Right lobe of liver (tissue), 6 donors: ENCODE measurements around the gene FAXDC2. TPM values are rescaled to one million over a fixed set of nuclear protein-coding genes. Genes with fewer than 3 reads are reported as not detected.

Source experiments
- ATAC-seq, 4 donors: fragments of 200-7000 bp; cut with Tn5 transposase; one replicate each; pipeline ENCODE4 v1.9.1; 2020; ENCODE audit warnings: mild to moderate bottlenecking in 4 of 4, moderate library complexity in 4 of 4
- DNase-seq, 3 donors: peaks; one replicate each; pipeline ENCODE4 v3.0.0-alpha.2; 2020
- H3K27ac ChIP-seq, 3 donors: fragments of 200-600 bp; one replicate each; pipeline ENCODE4 v1.8.0; 2022
- H3K27me3 ChIP-seq, 2 donors: fragments of 200-600 bp; one replicate each; pipeline ENCODE4 v1.8.0; 2022
- H3K36me3 ChIP-seq, 4 donors: fragments of 200-600 bp; sonication (generic) in 1 of 4; one replicate each; pipeline versions ENCODE4 v1.5.1 to v1.8.0; 2017 to 2022; ENCODE audit warnings: control low read depth in 1 of 4
- H3K4me1 ChIP-seq, 4 donors: fragments of 200-600 bp; sonication (generic) in 1 of 4; one replicate each; pipeline versions ENCODE4 v1.5.1 to v1.8.0; 2017 to 2022; ENCODE audit warnings: control low read depth in 1 of 4
- H3K4me3 ChIP-seq, 3 donors: fragments of 200-600 bp; one replicate each; pipeline ENCODE4 v1.8.0; 2022
- H3K9me3 ChIP-seq, 4 donors: fragments of 200-600 bp; sonication (generic) in 1 of 4; one replicate each; pipeline versions ENCODE4 v1.5.1 to v1.8.0; 2017 to 2022; ENCODE audit warnings: control low read depth in 1 of 4
- POLR2A ChIP-seq: fragments of 450-650 bp; IDR thresholded peaks from one replicate; pipeline ENCODE4 v1.6.1; 2017; ENCODE audit warnings: antibody characterized with exemption, mild to moderate bottlenecking
- WGBS: methylation state at CpG from one replicate; pipeline ENCODE4 v1.1.6; 2018; ENCODE audit warnings: low coverage, low lambda C conversion rate; ENCODE audit not compliant: insufficient coverage; ENCODE audit errors: missing lambda C conversion rate; 5-methylcytosine and 5-hydroxymethylcytosine counted together
- intact Hi-C, 2 donors: fragments of 100-400 bp; cut with DNase I; formaldehyde crosslinking; loops; one replicate each; pipeline versions ENCODE4 v1.11.2 to v1.14.1; 2022
- microRNA counts: library from miRNA; unstranded; fragments of <30 nt; microRNA quantifications from one replicate; lab custom pipeline; 2016
- microRNA-seq, 2 donors: library from miRNA; unstranded; fragments of <30 nt; microRNA quantifications; one replicate each; pipeline ENCODE4, GENCODE V29; 2019 to 2020
- small RNA-seq, 2 experiments: library from RNA; depleted of rRNA; stranded (forward); fragments of <200 nt; gene quantifications; one replicate each; pipeline ENCODE3, GENCODE V24; 2016
- total RNA-seq, 6 experiments: library from RNA; depleted of rRNA in 2 of 6; stranded (reverse); fragments of >200 nt in 2 of 6; fragmentation: NEBNext Ultra II Directional in 3 of 6; extraction: Animal tissue kit (Norgen Biotek cat#: 25700) in 3 of 6; gene quantifications; one replicate each; pipeline versions ENCODE4 v1.1.0 to v1.2.4, GENCODE V29; 2016 to 2023
- TF ChIP-seq, protein P1 (sequence below), 4 donors: fragments of 200-600 bp in 3 of 4; fragments of 450-650 bp in 1 of 4; IDR thresholded peaks; one replicate each; pipeline versions ENCODE4 v1.5.1 to v1.8.0; 2016 to 2022; ENCODE audit warnings: antibody characterized with exemption in 4 of 4, mild to moderate bottlenecking in 2 of 4
- donor health status: DM: no; HTN: yes; CAD: no.
- donor health status: DM: no; HTN: no; CAD: no.
- donor health status: DM: no; HTN: no; CAD: no.
- donor health status: DM: no; HTN: yes; CAD: no.
- donor health status: DM: no; HTN: yes; CAD: no.

FAXDC2 gene
- total RNA-seq, 6 experiments from 2014 or later = 27.3 to 98.1 (median 53.2) TPM

DNA sequence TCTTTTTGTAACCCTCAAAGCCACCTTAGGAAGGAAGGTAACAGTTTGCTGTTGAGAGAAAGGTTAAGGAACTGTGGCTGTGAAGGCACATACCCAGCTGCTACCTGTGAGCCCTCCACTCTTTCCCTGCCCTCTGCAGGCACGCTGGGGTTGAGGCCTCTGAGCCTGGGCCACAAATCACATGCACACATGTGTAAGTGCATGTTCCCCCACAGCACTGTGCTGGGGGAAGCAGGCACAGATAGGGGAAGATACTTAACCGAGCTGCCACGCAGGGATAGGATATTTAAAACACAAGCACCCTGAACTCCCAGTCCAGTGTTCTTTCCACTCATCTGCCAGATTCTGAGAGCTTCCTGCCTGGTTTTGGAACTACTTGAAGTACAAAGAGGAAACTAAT, 77.1 kb downstream of the FAXDC2 start:
- H3K36me3 ChIP-seq = no peaks in the 10 kb centered on the region
- no peak for TF ChIP-seq POLR2A
- TF ChIP-seq, protein P1, sequence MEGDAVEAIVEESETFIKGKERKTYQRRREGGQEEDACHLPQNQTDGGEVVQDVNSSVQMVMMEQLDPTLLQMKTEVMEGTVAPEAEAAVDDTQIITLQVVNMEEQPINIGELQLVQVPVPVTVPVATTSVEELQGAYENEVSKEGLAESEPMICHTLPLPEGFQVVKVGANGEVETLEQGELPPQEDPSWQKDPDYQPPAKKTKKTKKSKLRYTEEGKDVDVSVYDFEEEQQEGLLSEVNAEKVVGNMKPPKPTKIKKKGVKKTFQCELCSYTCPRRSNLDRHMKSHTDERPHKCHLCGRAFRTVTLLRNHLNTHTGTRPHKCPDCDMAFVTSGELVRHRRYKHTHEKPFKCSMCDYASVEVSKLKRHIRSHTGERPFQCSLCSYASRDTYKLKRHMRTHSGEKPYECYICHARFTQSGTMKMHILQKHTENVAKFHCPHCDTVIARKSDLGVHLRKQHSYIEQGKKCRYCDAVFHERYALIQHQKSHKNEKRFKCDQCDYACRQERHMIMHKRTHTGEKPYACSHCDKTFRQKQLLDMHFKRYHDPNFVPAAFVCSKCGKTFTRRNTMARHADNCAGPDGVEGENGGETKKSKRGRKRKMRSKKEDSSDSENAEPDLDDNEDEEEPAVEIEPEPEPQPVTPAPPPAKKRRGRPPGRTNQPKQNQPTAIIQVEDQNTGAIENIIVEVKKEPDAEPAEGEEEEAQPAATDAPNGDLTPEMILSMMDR (IDR thresholded peaks at IDR 0.05) = no peak
- no peaks in the 10 kb centered on the region for H3K27me3 ChIP-seq
- intact Hi-C loops = no loop called here
- WGBS = 47% methylated on average over 2 of the region's 3 CpGs
- no peak overlapping the region for H3K4me3 ChIP-seq
- no peak overlapping the region for H3K27ac ChIP-seq
- H3K9me3 ChIP-seq = no peaks in the 10 kb centered on the region
- H3K4me1 ChIP-seq = peaks cover 0 to 25% (median 1%) of the 10 kb centered on the region in 4 donors
- ATAC-seq = peak in 1 of 4 donors; percentile 5
- DNase-seq = no peak

DNA sequence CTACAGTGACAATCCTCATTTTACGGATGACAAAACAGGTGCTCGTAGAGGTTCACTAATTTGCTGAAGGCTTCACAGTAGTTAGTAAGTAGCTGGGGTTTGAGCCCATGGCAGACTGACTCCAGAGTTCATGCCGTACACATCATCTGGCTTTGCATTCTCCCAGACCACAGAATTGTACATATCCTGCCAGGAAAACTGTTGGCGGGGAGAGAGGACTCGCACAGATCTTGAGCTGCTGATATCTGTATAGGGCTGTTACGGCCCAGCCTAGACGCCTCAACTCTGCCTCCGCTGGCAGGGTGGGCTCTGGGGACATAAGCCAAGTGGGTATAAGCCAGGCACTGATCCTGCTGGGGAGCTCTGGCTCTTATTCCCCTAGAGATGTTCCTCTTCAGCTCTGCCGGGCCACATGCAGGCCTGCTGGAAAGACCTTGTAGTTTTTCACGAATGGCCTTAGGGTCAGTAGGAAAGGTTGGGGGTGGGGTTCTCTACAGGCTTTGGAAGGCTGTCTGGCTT, 79.0 kb downstream of the FAXDC2 start:
- no peaks in the 10 kb centered on the region for H3K27me3 ChIP-seq
- 51% methylated on average over 4 of the region's 10 CpGs for WGBS
- H3K4me3 ChIP-seq = no peak overlapping the region
- intact Hi-C loops = no loop called here
- DNase-seq = no peak
- H3K9me3 ChIP-seq = no peaks in the 10 kb centered on the region
- H3K4me1 ChIP-seq = peaks cover 0 to 35% (median 0%) of the 10 kb centered on the region in 4 donors
- no peaks in the 10 kb centered on the region for H3K36me3 ChIP-seq
- H3K27ac ChIP-seq = no peak overlapping the region
- TF ChIP-seq, protein P1 (IDR thresholded peaks at IDR 0.05) = no peak
- TF ChIP-seq POLR2A = no peak
- ATAC-seq = peak; percentile 22 to 54 (median 42)

- intact Hi-C loops = no loop called here
- H3K9me3 ChIP-seq = no peaks in the 10 kb centered on the region
- H3K4me3 ChIP-seq = no peak overlapping the region
- peaks cover 0 to 39% (median 2%) of the 10 kb centered on the region in 4 donors for H3K4me1 ChIP-seq
- H3K36me3 ChIP-seq = no peaks in the 10 kb centered on the region
- 53% methylated on average over 2 of the region's 2 CpGs for WGBS
- DNase-seq (no peak), ATAC-seq (peak in 2 of 4 donors; percentile 19 to 20)
- H3K27ac ChIP-seq = no peak overlapping the region
- H3K27me3 ChIP-seq = no peaks in the 10 kb centered on the region
- TF ChIP-seq, protein P1 (IDR thresholded peaks at IDR 0.05) = no peak
- TF ChIP-seq POLR2A = no peak
Measured at GRCh38 chr5:154770111-154770510, 80.3 kb downstream of the FAXDC2 start.

MicroRNAs within 50 kb of the gene (microRNA counts, 767-probe panel; counts per million panel counts)
- 237 counts per million for microRNA hsa-miR-378h (lab: Ali Mortazavi, UCI)

Small RNA genes within 50 kb of the gene (microRNA-seq; reads per million reads assigned to microRNA genes)
- 0 reads per million in 2 donors for gene MIR378H

Small RNA genes within 50 kb of the gene (small RNA-seq; reads per million reads assigned to genes)
- gene MIR378H = 0 reads per million in 2 experiments

Other genes starting within 250 kb of the FAXDC2 start
- gene LARP1, start 95.2 kb downstream of the FAXDC2 start, total RNA-seq = 10 to 100 TPM; 58.2 to 85.7 (median 73.0) TPM
- gene CNOT8, start 8.0 kb upstream of the FAXDC2 start, total RNA-seq = 10 to 100 TPM; 12.4 to 19.6 (median 16.5) TPM
- 10 to 100 TPM in 1 of 6 experiments, 1 to 10 TPM in 5; 5.7 to 11.3 (median 7.5) TPM for gene GEMIN5, start 87.6 kb upstream of the FAXDC2 start, total RNA-seq
- 10 to 100 TPM; 22.0 to 30.9 (median 26.4) TPM for gene MRPL22, start 90.5 kb upstream of the FAXDC2 start, total RNA-seq
- not detected for gene KIF4B, start 163.2 kb upstream of the FAXDC2 start, total RNA-seq